ENCODE measurements around the gene IL13RA1.

DNA sequence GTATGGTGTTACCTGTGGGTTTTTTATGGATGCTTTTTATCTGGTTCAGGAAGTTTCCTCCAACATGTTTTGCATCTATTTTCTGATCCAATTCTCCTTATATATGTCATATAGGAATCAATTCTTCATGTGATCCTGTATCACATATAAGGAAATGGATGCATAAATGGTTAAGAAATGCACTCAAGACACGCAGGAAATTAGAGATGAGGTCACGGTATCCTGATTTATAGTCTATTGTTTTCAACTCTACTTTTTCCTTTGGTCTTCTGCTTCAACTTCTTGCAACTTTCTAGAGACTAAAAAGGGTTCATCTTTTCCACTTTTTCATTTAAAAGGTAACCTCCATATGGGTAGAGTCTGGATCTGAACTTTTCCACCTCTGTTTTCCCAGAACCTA is 33.6 kb upstream of the IL13RA1 start:
- TF ChIP-seq, protein P1, sequence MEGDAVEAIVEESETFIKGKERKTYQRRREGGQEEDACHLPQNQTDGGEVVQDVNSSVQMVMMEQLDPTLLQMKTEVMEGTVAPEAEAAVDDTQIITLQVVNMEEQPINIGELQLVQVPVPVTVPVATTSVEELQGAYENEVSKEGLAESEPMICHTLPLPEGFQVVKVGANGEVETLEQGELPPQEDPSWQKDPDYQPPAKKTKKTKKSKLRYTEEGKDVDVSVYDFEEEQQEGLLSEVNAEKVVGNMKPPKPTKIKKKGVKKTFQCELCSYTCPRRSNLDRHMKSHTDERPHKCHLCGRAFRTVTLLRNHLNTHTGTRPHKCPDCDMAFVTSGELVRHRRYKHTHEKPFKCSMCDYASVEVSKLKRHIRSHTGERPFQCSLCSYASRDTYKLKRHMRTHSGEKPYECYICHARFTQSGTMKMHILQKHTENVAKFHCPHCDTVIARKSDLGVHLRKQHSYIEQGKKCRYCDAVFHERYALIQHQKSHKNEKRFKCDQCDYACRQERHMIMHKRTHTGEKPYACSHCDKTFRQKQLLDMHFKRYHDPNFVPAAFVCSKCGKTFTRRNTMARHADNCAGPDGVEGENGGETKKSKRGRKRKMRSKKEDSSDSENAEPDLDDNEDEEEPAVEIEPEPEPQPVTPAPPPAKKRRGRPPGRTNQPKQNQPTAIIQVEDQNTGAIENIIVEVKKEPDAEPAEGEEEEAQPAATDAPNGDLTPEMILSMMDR (IDR thresholded peaks at IDR 0.05) = no peak
- no peak for TF ChIP-seq POLR2A (IDR thresholded peaks at IDR 0.05)
